Cardiac fibroblast (primary cell): ENCODE data around the gene CHAF1A.

Experiments
- DNase-seq, 2 donors: peaks; one replicate each; pipeline versions ENCODE4 v3.0.0 to v3.0.0-alpha.2; 2010; ENCODE audit warnings: low read depth in 2 of 2
- H3K4me3 ChIP-seq, 2 donors: replicated peaks in 1 of 2; 1 replicate in 1 of 2; 2 replicates in 1 of 2; pipeline ENCODE4 v1.5.1; 2011; ENCODE audit warnings: low read depth in 2 of 2, low read length in 2 of 2, mild to moderate bottlenecking in 2 of 2, moderate library complexity in 1 of 2
- CTCF ChIP-seq: IDR thresholded peaks from one replicate; pipeline ENCODE4 v1.5.1; 2011; ENCODE audit warnings: low read depth, mild to moderate bottlenecking, low read length, inconsistent platforms

The CHAF1A gene

DNA sequence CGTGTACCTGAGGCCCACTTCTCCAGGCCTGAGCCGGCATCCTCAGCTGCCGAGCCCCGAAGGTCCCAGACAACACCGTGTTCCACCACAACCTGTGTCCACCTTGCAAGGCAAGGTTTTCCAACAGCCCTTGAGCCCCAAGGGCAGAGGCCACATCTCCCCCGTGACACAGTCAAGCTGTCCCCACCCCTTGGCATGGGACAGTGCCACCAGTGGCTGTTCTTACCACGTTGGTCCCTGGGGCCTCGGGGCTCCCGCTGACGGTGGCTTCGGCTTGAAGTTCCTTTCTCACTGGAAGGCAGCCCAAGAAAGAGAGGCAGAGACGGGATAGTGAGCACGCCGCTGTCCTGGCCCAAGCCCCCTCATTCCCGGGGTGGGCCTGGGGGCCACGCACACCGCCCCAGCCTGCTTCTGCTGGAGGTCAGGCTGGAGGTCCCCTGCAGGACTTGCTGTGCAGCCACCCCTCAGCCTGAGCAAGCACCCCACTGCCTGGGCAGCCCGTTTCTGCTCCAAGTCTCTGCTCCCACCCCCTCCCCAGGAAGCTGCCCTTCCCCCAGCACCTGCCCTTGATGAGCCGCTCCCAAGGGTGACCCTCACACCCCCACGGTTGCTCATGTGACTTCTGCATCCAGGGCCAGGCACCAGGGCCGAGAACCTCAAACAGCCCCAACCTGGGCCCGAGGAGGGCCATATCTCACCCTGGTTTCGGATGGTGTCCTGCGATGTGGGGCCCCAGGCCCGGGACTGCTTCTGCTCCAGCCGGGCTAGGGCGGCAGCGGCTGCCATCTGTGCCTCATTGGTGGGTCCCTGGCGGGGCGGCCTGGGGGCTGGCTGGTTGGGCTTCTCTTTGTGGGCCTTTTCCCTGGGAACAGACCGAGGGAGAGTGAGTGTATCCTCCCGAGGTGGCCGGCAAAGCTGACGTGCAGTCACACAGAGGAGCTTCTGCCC lies 51.1 kb downstream of the CHAF1A start:
- no peak overlapping the region for H3K4me3 ChIP-seq
- no peak for DNase-seq
- TF ChIP-seq CTCF: no peak

- TF ChIP-seq CTCF: no peak
- peak overlapping the region; percentile 78 to 85 for H3K4me3 ChIP-seq
- DNase-seq: peak; percentile 43 to 87
Observed at GRCh38 chr19:4454747-4455718, 52.6 kb downstream of the CHAF1A start.

- H3K4me3 ChIP-seq: peak overlapping the region; percentile 78 to 85
- TF ChIP-seq CTCF: peak; percentile 9
- DNase-seq: peak; percentile 85 to 88
Observed at GRCh38 chr19:4455719-4456475, 53.5 kb downstream of the CHAF1A start.

DNA sequence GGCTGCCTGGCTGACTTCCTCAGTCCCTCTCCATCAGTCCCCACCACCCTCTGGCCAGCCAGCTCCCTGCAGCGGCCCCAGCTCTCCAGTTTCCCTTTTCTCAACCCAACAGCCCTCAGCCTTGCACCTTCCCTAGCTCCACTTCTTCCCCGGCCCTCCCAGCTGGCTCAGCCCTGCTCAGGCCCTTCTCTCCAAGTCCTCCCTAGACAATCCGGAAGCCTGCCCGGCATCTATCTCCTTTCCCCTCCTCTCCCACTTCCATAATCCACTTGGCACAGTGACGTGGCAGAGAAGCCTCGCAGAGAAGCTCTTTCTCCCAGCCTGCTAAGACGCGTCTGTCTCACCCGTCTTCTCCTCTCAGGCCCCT lies 54.0 kb downstream of the CHAF1A start:
- TF ChIP-seq CTCF: peak; percentile 2
- DNase-seq: peak; percentile 67 to 77
- H3K4me3 ChIP-seq: peak overlapping the region; percentile 78 to 85

- H3K4me3 ChIP-seq: peak overlapping the region; percentile 78 to 85
- DNase-seq: peak; percentile 50 to 87
- no peak for TF ChIP-seq CTCF
Observed at GRCh38 chr19:4456843-4457653, 54.6 kb downstream of the CHAF1A start.
